Activated T-cell treated with anti-CD3 and anti-CD28 coated beads for 1 hour (primary cell): ENCODE results near the gene MYBPH.

Experiments
- DNase-seq: peaks from one replicate; pipeline ENCODE4 v3.0.0-alpha.2; 2020; ENCODE audit warnings: low read depth

Gene MYBPH

GRCh38 chr1:203178821-203179666 lies 3.4 kb upstream of the MYBPH start:
- no peak for DNase-seq

- no peak for DNase-seq
These were observed 2.5 kb upstream of the MYBPH start for GRCh38 chr1:203178083-203178482.

GRCh38 chr1:203177470-203178039 lies 1.9 kb upstream of the MYBPH start:
- DNase-seq = no peak

GRCh38 chr1:203177036-203177405 lies 1.4 kb upstream of the MYBPH start:
- no peak for DNase-seq

- no peak for DNase-seq
These were observed 828 bp upstream of the MYBPH start for GRCh38 chr1:203176273-203177035.

- DNase-seq = no peak
These were observed 208 bp upstream of the MYBPH start for GRCh38 chr1:203175827-203176241.

- DNase-seq = no peak
These were observed 1.2 kb downstream of the MYBPH start for GRCh38 chr1:203174324-203174985.

- no peak for DNase-seq
These were observed 2.1 kb downstream of the MYBPH start for GRCh38 chr1:203173566-203173965.

GRCh38 chr1:203173011-203173555 lies 2.5 kb downstream of the MYBPH start:
- DNase-seq = no peak

- DNase-seq = peak; percentile 9
These were observed 3.2 kb downstream of the MYBPH start for GRCh38 chr1:203172184-203173010.

- no peak for DNase-seq
These were observed 4.1 kb downstream of the MYBPH start for GRCh38 chr1:203171341-203172183.

GRCh38 chr1:203170625-203171330 lies 4.8 kb downstream of the MYBPH start:
- no peak for DNase-seq

GRCh38 chr1:203169770-203170520 lies 5.7 kb downstream of the MYBPH start:
- DNase-seq = no peak

GRCh38 chr1:203168991-203169390 lies 6.6 kb downstream of the MYBPH start:
- DNase-seq = no peak

GRCh38 chr1:203168256-203168786 lies 7.3 kb downstream of the MYBPH start:
- no peak for DNase-seq

GRCh38 chr1:203167913-203168200 lies 7.8 kb downstream of the MYBPH start:
- DNase-seq = no peak

GRCh38 chr1:203167026-203167912 lies 8.4 kb downstream of the MYBPH start:
- DNase-seq = no peak
